HEK293T (cell line): ENCODE measurements around the gene LIPG.

Experiments used
- CTCF ChIA-PET: fragments of 350-600 bp; formaldehyde crosslinking; extraction: SDS; loops from one replicate; lab custom pipeline; 2021; ENCODE audit warnings: antibody characterized with exemption, inconsistent platforms; lab: Yijun Ruan, JAX
- POLR2A ChIA-PET: fragments of 350-600 bp; formaldehyde crosslinking; extraction: SDS; loops from one replicate; lab custom pipeline; 2020; ENCODE audit warnings: antibody characterized with exemption, inconsistent platforms; lab: Yijun Ruan, JAX
- DNase-seq: peaks from one replicate; pipeline ENCODE4 v3.0.0; 2012; ENCODE audit warnings: mixed read lengths; ENCODE audit errors: extremely low spot score
- ARNT ChIP-seq: fragments of 450-650 bp; IDR thresholded peaks from 2 replicates; pipeline ENCODE4 v1.6.1; 2017; ENCODE audit warnings: mild to moderate bottlenecking
- BHLHE40 ChIP-seq: fragments of 450-650 bp; IDR thresholded peaks from 2 replicates; pipeline ENCODE4 v1.6.1; 2016; ENCODE audit warnings: mild to moderate bottlenecking, moderate library complexity, borderline replicate concordance
- CTBP1 ChIP-seq: fragments of 450-650 bp; IDR thresholded peaks from 2 replicates; pipeline ENCODE4 v1.6.1; 2016; ENCODE audit warnings: borderline replicate concordance
- ELF4 ChIP-seq: fragments of 450-650 bp; IDR thresholded peaks from 2 replicates; pipeline ENCODE4 v1.6.1; 2017; ENCODE audit warnings: antibody characterized with exemption
- FOXA1 ChIP-seq: fragments of 450-650 bp; IDR thresholded peaks from 2 replicates; pipeline ENCODE4 v1.6.1; 2016; ENCODE audit warnings: mild to moderate bottlenecking
- FOXK2 ChIP-seq: fragments of 450-650 bp; IDR thresholded peaks from 2 replicates; pipeline ENCODE4 v1.6.1; 2016; ENCODE audit warnings: mild to moderate bottlenecking
- FOXM1 ChIP-seq: fragments of 450-650 bp; IDR thresholded peaks from 2 replicates; pipeline ENCODE4 v1.6.1; 2017; ENCODE audit warnings: mild to moderate bottlenecking, borderline replicate concordance
- HDGF ChIP-seq: fragments of 450-650 bp; IDR thresholded peaks from 2 replicates; pipeline ENCODE4 v1.6.1; 2017; ENCODE audit warnings: antibody characterized with exemption, borderline replicate concordance
- L3MBTL2 ChIP-seq: fragments of 450-650 bp; conservative IDR thresholded peaks from 2 replicates; pipeline ENCODE4 v1.6.1; 2016; ENCODE audit warnings: mild to moderate bottlenecking
- LEF1 ChIP-seq: fragments of 450-650 bp; IDR thresholded peaks from 2 replicates; pipeline ENCODE4 v1.6.1; 2017; ENCODE audit warnings: mild to moderate bottlenecking, borderline replicate concordance
- NFRKB ChIP-seq: fragments of 450-650 bp; IDR thresholded peaks from 2 replicates; pipeline ENCODE4 v1.6.1; 2016; ENCODE audit warnings: mild to moderate bottlenecking, moderate library complexity
- SP1 ChIP-seq: fragments of 450-650 bp; IDR thresholded peaks from 2 replicates; pipeline ENCODE4 v1.6.1; 2017
- SUZ12 ChIP-seq: fragments of 450-650 bp; IDR thresholded peaks from 2 replicates; pipeline ENCODE4 v1.6.1; 2016; ENCODE audit warnings: mild to moderate bottlenecking
- TARDBP ChIP-seq: fragments of 450-650 bp; IDR thresholded peaks from 2 replicates; pipeline ENCODE4 v1.6.1; 2016
- ZNF384 ChIP-seq: fragments of 450-650 bp; IDR thresholded peaks from 2 replicates; pipeline ENCODE4 v1.6.1; 2016
- TF ChIP-seq, protein P1 (sequence below): fragments of 450-650 bp; IDR thresholded peaks from 2 replicates; pipeline ENCODE4 v1.6.1; 2016

The LIPG gene

DNA sequence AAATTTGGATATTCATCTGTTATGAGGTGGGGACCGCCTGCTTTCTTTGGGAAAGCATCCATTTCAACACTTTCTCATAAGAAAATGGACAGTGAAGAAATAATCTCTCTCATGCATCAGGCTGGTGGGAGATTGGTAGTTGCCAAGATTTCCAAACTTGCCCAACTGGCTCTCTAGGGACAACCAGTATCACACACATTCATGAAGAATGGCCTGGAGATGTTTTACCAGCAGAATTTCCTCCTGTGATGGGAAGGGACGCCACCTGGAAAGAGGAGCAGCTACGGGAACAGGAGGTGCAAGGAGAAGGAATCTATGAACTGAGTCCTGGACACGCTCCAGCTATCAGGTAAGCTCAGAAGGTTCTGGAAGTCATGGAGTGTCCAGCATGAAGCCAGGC is 39.4 kb downstream of the LIPG start:
- no peak for DNase-seq
- TF ChIP-seq ZNF384 (no peak), L3MBTL2 (no peak), CTBP1 (no peak), ARNT (no peak), ELF4 (no peak), BHLHE40 (no peak), FOXA1 (no peak), FOXK2 (no peak), NFRKB (no peak), SUZ12 (no peak), LEF1 (no peak), SP1 (no peak), FOXM1 (no peak), HDGF (no peak), TARDBP (no peak)
- TF ChIP-seq, protein P1, sequence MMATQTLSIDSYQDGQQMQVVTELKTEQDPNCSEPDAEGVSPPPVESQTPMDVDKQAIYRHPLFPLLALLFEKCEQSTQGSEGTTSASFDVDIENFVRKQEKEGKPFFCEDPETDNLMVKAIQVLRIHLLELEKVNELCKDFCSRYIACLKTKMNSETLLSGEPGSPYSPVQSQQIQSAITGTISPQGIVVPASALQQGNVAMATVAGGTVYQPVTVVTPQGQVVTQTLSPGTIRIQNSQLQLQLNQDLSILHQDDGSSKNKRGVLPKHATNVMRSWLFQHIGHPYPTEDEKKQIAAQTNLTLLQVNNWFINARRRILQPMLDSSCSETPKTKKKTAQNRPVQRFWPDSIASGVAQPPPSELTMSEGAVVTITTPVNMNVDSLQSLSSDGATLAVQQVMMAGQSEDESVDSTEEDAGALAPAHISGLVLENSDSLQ, result no peak
- ChIA-PET POLR2A (no interaction called here), CTCF (no interaction called here)

DNA sequence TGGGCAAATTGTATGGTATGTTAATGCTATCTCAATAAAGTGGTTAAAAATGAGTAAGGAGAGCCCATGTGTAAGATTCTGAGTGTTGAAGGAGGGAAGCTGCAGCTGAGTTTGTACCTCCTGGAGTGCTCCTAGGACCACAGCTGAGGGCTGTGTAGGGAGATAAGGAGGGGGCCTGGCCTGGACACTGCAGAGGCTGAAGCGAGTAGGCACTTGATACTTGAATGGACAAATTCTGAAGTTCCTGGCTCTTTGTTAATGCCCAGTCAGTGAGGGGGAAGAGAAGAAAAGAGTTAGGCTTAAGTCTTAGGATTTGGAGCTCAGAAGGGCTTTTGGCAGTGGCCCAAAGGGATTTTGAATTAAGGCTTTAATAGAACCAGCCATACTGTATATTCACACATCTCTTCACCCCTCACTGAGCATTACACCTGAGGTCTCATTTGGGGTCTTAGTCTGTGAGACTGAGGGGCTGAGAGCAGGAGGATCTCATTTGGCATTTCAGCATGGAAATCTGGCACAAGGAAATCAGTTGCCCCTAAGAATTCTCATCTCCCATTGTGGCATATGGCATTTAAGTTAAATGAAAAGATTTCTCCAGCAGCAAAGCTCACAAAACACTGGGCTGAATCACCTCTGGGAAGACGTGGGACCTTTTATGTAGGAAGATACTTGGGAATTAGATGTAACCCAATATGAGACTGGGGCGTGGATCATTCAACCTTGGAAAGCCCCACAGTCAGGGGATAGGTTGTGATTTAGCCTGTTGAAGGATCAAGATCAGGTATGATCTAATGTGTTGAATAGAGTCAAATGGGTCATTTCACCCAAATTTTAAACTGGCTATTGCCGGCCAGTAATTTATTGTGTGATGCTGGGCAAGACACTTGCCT is 46.8 kb downstream of the LIPG start:
- CTCF ChIA-PET, result no interaction called here
- DNase-seq, result no peak

DNA sequence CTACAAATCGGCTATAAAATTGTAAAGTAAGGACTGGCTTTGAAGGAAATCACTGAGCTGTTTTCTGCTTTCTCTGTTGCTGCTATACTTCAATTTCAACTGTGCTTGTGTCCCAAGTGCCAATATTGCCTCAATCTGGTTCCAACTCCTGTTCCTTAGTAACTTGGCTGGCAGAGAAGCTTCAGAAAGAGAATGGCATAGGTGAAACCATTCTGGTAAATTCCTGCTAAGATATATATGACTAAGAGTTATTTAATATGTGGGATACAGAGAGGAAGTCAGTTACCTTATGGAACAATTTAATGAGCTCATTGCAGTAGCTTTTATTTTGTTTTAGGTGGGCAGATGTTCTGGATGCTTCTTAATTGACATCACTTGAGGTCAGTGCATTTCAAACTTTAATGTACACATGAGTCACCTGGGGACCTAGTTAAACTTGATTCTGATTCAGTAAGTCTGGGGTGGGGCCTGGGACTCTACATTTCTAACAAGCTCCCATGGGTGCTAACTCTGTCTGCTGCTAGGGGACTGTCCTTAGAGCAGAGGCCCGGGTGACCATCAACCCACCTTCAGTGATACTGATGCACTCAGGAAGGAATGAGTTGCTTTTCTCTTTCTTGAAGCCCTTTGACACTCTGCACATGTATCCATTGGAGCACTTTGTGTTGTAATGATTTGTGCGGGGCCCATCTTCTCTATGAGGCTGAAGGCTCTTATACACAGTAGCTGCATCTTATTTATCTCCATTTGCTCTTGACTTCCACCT is 47.6 kb downstream of the LIPG start:
- no peak for TF ChIP-seq TARDBP
- TF ChIP-seq BHLHE40, result no peak
- TF ChIP-seq ELF4, result no peak
- TF ChIP-seq NFRKB, result no peak
- TF ChIP-seq, protein P1, result no peak
- TF ChIP-seq SUZ12, result no peak
- no peak for TF ChIP-seq ARNT
- no peak for TF ChIP-seq SP1
- no peak for TF ChIP-seq FOXM1
- no peak for TF ChIP-seq CTBP1
- no peak for TF ChIP-seq HDGF
- TF ChIP-seq ZNF384, result no peak
- no peak for TF ChIP-seq L3MBTL2
- CTCF ChIA-PET, result no interaction called here
- POLR2A ChIA-PET, result no interaction called here
- no peak for DNase-seq

More for the DNA sequence above, 46.8 kb downstream of the LIPG start:
- TF ChIP-seq NFRKB (no peak), FOXK2 (no peak), CTBP1 (no peak), LEF1 (no peak), SUZ12 (no peak), FOXA1 (no peak), ARNT (no peak), L3MBTL2 (no peak), FOXM1 (no peak), BHLHE40 (no peak), SP1 (no peak)
- POLR2A ChIA-PET, result no interaction called here

DNA sequence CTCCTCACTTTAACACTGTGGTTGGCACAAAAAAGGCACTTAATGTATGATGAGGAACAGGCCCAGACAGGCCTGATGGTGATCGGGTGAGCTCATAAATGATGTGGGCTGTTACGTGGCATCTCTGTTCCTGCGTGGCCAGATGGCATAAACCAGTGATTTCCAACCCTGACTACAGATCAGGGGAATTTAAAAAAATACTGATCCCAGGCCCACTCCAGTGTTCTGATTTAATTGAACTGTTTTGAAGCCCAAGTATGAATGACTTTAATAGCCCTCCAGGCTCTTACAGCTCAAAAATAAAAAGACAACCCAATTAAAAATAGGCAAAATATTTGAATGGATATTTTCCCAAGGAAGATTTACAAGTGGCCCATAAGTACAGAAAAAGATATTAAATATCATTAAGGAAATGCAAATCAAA is 48.2 kb downstream of the LIPG start:
- DNase-seq, result no peak
- CTCF ChIA-PET, result no interaction called here
- POLR2A ChIA-PET, result no interaction called here
- no peak for TF ChIP-seq FOXM1
- TF ChIP-seq NFRKB, result no peak
- TF ChIP-seq TARDBP, result no peak
- no peak for TF ChIP-seq HDGF
- no peak for TF ChIP-seq FOXK2
- TF ChIP-seq, protein P1, result no peak
- no peak for TF ChIP-seq ELF4
- no peak for TF ChIP-seq ZNF384
- TF ChIP-seq SP1, result no peak
- TF ChIP-seq L3MBTL2, result no peak
- TF ChIP-seq LEF1, result no peak
- no peak for TF ChIP-seq CTBP1
- TF ChIP-seq SUZ12, result no peak
- TF ChIP-seq ARNT, result no peak
- TF ChIP-seq FOXA1, result no peak
- TF ChIP-seq BHLHE40, result no peak

DNA sequence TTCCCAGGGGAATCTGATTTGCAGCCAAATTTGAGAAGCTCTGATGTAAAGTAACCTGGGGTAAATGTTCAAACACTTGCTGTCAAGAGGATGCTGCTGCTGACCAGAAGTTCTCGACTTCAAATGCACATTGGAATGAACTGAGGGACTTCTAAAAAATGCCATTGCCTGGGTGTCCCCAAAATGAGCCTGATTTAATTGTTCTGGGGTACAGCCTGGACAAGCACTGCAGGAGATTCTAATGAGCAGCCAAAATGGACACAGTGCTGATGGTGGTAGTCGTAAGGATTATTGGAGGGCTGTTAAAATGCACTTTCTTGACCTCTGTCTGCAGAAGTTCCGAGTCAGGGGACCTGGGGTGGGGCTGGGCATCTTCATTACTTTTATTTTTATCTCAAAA is 49.5 kb downstream of the LIPG start:
- ChIA-PET CTCF (interaction anchor here (1.0 kb wide), 1 partner anchor 10 kb away, joined by 3 read pairs; no protein-coding TSS in a partner anchor), POLR2A (interaction anchor here (0.5 kb wide), 1 partner anchor 68 kb away, joined by 3 read pairs; no protein-coding TSS in a partner anchor)
- TF ChIP-seq L3MBTL2 (no peak), FOXK2 (no peak), SUZ12 (no peak), LEF1 (no peak)
- no peak for DNase-seq
